Neuron (in vitro differentiated cells): Measurements from ENCODE around the gene ADCY1.

Source experiments
- H2AFZ ChIP-seq: one replicate; pipeline ENCODE4 v1.6.1; 2013; ENCODE audit warnings: low read depth, mild to moderate bottlenecking, inconsistent platforms, low read length, moderate library complexity
- H3K27me3 ChIP-seq: one replicate; pipeline ENCODE4 v1.6.1; 2013; ENCODE audit warnings: low read length; ENCODE audit not compliant: insufficient read depth
- H3K36me3 ChIP-seq: one replicate; pipeline ENCODE4 v1.6.1; 2013; ENCODE audit warnings: low read length; ENCODE audit not compliant: insufficient read depth
- H3K4me1 ChIP-seq: one replicate; pipeline ENCODE4 v1.6.1; 2013; ENCODE audit warnings: low read length; ENCODE audit not compliant: insufficient read depth
- H3K4me3 ChIP-seq: 2 replicates; pipeline ENCODE4 v1.5.1; 2013; ENCODE audit warnings: mild to moderate bottlenecking, low read length, moderate library complexity
- H3K9me3 ChIP-seq: one replicate; pipeline ENCODE4 v1.6.1; 2013; ENCODE audit warnings: low read length

Gene ADCY1

DNA sequence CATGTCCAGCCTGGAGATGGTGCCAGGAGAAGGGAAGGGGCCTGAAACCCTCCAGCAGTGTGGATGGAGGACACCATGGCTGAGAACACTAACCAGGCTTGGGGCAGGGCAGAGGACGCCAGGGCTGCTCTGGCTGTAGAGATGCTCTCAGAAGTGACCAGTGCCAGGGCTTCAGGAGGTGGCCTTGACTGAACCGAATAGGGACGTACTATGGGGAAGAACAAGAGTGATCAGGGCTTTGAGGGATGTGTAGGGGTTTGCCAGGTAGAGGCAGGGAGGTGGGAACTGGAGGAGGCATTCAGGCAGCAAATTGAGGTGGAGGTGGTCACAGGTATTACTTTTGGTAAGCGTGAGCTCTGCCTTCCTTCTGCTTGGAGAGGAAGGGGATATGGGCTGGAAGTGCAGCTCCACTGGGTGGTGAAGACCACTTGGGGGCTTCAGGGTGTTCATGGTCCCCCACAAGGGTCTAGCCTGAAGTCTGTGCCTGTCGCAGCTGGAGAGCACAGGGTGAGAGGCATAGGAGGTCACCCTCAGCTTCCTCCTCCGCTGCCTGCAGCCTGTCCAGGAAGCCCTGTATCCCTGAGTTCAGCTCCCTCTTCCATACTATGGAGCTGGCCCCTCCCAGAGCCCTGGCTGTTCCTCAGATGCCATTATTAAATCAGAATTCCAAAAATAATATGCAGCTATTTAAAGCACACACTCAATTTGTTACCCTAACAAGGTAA lies 27.8 kb downstream of the ADCY1 start:
- Histone ChIP-seq H3K27me3 (no peaks in the 10 kb centered on the region), H3K4me3 (no peak overlapping the region), H2AFZ (no peak overlapping the region), H3K4me1 (peaks cover 7% of the 10 kb centered on the region), H3K36me3 (no peaks in the 10 kb centered on the region), H3K9me3 (no peaks in the 10 kb centered on the region)

DNA sequence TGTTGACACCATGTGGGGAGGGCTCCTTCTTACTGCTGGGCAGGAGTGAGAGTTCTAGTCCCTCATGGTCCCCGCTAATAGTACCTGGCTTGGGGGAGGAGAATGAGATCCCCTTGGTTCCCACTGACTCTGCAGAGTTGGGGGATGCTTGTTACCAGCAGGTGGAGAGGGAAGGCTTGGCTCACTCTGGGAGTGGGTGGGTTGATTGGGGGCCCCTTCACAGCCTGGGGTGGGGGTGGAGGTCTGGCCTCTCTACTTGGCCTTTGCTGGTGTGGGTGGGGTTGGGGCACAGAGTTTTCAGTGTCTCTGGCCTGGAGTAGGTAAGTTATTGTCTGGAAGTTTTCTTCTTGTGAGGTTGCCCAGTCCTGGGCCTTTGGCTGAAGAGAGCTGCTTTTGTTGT lies 31.9 kb downstream of the ADCY1 start:
- no peak overlapping the region for H2AFZ ChIP-seq
- peaks cover 5% of the 10 kb centered on the region for H3K9me3 ChIP-seq
- no peaks in the 10 kb centered on the region for H3K27me3 ChIP-seq
- no peaks in the 10 kb centered on the region for H3K4me1 ChIP-seq
- H3K4me3 ChIP-seq, result no peak overlapping the region
- H3K36me3 ChIP-seq, result no peaks in the 10 kb centered on the region

DNA sequence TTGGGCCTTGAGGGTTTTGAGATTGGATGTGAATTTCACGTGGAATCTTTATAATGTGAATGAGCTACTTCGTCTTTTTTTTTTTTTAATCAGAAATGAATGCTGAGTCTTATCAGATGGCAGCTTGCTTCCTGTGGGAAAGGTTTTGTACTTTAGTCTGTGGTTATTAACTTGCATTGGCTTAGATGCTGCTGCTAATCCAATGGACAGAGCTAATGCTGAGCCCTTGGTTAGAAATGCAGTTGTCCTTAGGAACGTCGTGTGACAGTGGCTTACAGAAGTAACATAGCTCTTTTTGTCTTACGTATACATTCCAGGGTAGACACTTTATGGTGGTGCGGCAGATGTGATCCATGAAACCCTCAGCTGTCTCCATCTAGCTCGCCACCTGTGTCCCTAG lies 32.8 kb downstream of the ADCY1 start:
- H3K27me3 ChIP-seq, result no peaks in the 10 kb centered on the region
- H3K9me3 ChIP-seq, result peaks cover 9% of the 10 kb centered on the region

DNA sequence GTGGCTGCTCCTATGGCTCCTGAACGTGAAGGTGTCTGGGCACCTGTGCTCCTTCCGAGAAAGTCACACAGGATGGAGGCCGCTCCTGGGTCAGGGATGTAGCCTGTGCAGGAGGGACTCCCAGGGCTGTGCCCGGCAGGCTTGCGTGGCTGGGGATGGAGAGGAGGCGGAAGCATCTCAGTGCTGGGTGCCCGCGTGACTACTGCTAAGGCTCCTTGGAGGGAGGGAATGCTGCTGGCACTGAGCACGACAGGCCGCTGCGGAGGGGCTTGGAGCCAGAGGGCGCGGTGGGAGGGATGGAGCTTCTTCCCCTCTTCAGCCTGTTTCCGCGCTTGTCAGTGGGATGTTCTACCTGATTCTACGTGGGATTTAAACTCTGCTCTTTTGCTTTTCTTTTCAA lies 35.0 kb downstream of the ADCY1 start:
- Histone ChIP-seq H3K27me3 (no peaks in the 10 kb centered on the region), H3K9me3 (peaks cover 17% of the 10 kb centered on the region), H3K36me3 (no peaks in the 10 kb centered on the region), H2AFZ (no peak overlapping the region), H3K4me1 (no peaks in the 10 kb centered on the region), H3K4me3 (no peak overlapping the region)

More for the DNA sequence above, 32.8 kb downstream of the ADCY1 start:
- no peaks in the 10 kb centered on the region for H3K36me3 ChIP-seq
- no peaks in the 10 kb centered on the region for H3K4me1 ChIP-seq
- H3K4me3 ChIP-seq, result no peak overlapping the region
- no peak overlapping the region for H2AFZ ChIP-seq

DNA sequence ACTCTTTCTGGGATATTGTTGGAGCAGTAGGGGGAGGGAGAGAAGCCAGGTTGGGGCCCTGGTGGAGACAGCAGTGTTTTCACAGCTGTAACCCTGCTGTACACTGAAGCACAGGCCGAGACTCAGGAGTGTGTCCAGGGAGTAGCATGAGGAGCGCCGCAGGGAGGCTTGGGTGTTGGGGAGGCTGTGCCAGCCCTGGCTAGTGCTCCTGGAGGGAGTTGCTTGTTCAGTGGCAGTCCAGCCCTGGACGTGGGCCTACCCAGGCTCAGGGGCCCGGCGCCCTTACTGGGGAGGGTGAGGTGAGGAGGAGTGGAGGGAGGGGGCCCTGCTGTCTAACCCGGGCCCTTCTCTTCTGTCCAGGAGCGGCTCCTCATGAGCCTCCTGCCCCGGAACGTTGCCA lies 35.9 kb downstream of the ADCY1 start:
- H3K36me3 ChIP-seq, result no peaks in the 10 kb centered on the region
- H3K9me3 ChIP-seq, result peaks cover 17% of the 10 kb centered on the region
- H3K4me3 ChIP-seq, result no peak overlapping the region

DNA sequence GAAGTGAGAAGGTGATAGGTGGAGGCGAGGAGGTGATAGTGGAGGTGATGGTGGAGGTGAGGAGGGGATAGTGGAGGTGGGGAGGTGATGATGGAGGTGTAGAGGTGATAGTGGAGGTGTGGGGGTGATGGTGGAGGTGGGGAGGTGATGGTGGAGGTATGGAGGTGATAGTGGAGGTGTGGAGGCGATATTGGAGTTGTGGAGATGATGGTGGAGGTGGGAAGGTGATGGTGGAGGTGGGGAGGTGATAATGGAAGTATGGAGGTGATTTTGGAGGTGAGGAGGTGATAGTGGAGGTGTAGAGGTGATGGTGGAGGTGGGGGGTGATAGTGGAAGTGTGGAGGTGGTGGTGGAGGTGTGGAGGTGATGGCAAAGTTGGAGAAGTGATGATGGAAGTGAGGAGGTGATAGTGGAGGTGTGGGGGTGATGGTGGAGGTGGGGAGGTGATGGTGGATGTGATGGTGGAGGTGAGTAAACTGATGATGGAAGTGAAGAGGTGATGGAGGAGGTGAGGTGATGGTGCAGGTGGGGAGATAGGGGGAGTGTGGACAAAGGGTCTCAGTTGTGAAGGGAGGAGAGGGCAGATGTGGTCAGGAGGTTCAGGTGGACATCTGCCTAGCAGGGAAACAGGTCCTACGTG lies 36.6 kb downstream of the ADCY1 start:
- no peak overlapping the region for H3K4me3 ChIP-seq
- no peak overlapping the region for H2AFZ ChIP-seq
- no peaks in the 10 kb centered on the region for H3K27me3 ChIP-seq
- no peaks in the 10 kb centered on the region for H3K36me3 ChIP-seq
- no peaks in the 10 kb centered on the region for H3K4me1 ChIP-seq
- H3K9me3 ChIP-seq, result peaks cover 17% of the 10 kb centered on the region

More for the DNA sequence above, 35.9 kb downstream of the ADCY1 start:
- H2AFZ ChIP-seq, result no peak overlapping the region
- H3K27me3 ChIP-seq, result no peaks in the 10 kb centered on the region
- no peaks in the 10 kb centered on the region for H3K4me1 ChIP-seq

DNA sequence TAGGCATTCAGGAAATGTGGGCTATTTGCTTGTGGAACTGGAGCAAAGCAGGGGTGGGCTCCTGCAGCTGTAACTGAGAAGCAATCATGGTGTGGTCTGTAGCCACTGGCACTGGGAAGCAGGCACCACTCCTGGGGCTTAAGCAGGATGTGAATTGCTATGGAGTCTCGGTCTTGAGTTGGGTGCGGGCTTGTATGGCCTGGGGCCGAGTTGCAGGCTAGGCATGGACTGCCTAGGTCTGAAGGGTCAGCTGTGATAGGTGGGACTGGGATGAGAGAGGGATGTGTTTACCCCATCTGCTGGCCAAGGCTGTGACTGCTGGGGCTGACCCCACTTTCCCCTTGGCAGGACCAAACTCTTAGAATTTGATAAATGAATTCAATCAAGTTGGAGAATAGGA lies 43.0 kb downstream of the ADCY1 start:
- no peaks in the 10 kb centered on the region for H3K4me1 ChIP-seq
- peaks cover 13% of the 10 kb centered on the region for H3K9me3 ChIP-seq
- H3K27me3 ChIP-seq, result no peaks in the 10 kb centered on the region
- no peaks in the 10 kb centered on the region for H3K36me3 ChIP-seq
- H3K4me3 ChIP-seq, result no peak overlapping the region
- H2AFZ ChIP-seq, result no peak overlapping the region

DNA sequence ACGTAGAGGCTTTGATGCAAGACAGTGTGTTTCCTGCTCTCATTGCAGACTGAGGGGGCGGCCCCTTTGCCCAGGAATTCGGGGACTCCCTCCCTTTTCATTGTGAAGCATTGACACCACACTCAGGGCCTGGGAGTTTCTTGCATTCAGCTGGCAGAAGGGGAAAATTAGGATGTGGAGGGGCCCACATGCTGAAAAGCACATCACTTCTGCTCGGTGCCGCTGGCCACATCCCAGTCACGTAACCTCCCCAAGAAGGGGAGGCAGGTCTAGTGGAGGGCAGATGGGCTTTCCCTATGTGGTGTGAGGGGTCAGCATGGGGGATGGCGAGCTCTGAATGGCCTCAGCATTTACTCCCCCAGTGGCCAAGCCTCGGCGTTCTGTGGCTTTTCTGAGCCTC lies 47.9 kb downstream of the ADCY1 start:
- H3K9me3 ChIP-seq, result peaks cover 4% of the 10 kb centered on the region
- no peaks in the 10 kb centered on the region for H3K4me1 ChIP-seq
- no peak overlapping the region for H3K4me3 ChIP-seq
- H3K27me3 ChIP-seq, result no peaks in the 10 kb centered on the region
- no peaks in the 10 kb centered on the region for H3K36me3 ChIP-seq
- no peak overlapping the region for H2AFZ ChIP-seq

DNA sequence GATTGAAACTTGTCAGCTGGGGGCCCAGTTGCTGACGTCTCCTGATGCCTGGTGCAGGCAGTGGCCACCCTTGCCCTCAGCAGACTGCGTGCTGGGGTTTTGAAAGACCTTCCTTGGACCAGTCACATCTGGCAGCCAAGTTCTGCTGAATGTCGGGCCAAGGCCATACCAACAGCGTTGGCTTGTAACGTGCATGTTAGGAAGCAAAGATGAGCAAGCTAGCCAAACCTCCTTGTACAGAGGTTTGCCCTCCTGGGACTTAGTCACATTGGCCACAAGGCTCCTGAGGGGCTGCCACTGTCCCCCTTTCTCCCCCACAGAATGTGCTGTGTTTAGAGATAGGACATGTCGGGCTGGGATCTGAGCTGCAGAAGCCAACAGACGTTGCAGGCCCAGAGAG lies 49.0 kb downstream of the ADCY1 start:
- H3K36me3 ChIP-seq, result no peaks in the 10 kb centered on the region
- no peak overlapping the region for H3K4me3 ChIP-seq
- H2AFZ ChIP-seq, result no peak overlapping the region
- H3K27me3 ChIP-seq, result no peaks in the 10 kb centered on the region
- peaks cover 2% of the 10 kb centered on the region for H3K9me3 ChIP-seq
- H3K4me1 ChIP-seq, result no peaks in the 10 kb centered on the region

DNA sequence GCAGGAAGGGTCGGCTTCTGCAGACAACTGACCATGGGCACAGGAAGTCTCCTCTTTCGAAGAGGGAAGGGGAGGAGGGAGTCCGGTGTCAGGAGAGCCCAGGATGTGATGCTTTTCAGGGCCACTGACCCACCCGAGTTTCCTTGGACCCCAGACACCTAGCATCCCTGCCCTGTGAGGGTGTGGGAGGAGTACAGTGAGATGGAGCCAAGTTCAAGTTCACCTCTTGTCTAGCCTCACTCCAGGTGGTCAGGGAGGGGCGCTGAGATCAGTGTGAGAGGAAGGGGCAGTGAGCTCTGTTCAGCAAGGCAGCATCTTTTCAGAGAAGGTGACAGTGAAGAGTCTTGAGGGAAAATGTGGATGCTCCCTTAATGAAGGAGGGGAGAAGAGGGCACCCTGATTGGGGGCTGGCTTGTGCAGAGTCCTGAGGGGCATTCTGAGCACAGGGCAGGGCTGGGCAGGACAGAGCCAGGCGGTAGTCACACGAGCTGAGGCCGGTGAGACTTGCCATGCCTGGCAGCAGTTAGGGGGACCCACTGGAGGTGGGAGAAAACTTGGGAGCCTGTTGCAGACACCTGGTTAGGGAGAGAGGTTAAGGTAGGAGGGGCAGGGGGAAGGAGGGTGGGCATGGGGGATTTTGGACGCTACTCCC lies 49.7 kb downstream of the ADCY1 start:
- Histone ChIP-seq H3K4me3 (no peak overlapping the region), H3K4me1 (no peaks in the 10 kb centered on the region)

DNA sequence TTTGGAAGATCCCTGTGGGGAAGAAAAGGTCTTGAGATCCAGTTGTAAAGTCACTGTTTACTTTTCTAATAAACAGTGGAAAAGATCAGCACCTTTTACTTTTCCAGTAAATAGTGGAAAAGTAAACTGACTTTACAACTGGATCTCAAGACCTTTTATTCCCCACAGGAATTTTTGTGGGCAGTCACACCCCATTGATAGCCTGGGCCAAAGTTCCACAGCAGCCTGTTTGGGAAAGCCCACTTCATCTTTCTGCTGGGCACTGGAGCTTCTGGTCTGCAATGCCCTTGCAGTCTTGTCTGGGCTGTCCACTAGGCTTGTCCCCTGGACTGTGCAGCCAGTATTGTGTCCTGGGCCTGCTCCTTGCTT lies 50.2 kb downstream of the ADCY1 start:
- no peak overlapping the region for H2AFZ ChIP-seq
- no peak overlapping the region for H3K4me3 ChIP-seq
- peaks cover 2% of the 10 kb centered on the region for H3K9me3 ChIP-seq
- H3K27me3 ChIP-seq, result no peaks in the 10 kb centered on the region
- H3K4me1 ChIP-seq, result no peaks in the 10 kb centered on the region
- H3K36me3 ChIP-seq, result no peaks in the 10 kb centered on the region

More for the DNA sequence above, 49.7 kb downstream of the ADCY1 start:
- Histone ChIP-seq H3K36me3 (no peaks in the 10 kb centered on the region), H3K9me3 (peaks cover 2% of the 10 kb centered on the region), H2AFZ (no peak overlapping the region), H3K27me3 (no peaks in the 10 kb centered on the region)

DNA sequence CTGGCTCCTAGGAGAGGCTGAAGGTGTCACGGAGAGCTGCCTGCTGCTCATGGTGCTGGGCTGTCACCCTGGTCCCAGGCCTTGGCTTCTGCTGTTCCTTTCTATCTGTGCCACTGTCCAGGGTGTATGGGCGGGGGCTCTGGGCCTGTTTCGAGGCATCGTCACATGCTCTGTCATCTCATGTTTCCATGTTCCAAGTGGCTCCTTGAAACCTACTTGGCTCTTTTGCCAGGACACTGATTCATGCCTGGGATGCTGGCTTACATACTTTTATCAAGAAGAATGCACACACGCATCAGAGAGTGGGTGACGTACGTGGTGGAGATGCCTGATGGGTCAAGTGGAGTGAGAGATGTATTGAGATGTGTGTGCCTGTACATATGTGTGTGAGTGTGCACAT lies 50.9 kb downstream of the ADCY1 start:
- Histone ChIP-seq H3K4me3 (no peak overlapping the region), H3K27me3 (no peaks in the 10 kb centered on the region), H3K4me1 (no peaks in the 10 kb centered on the region), H3K9me3 (peaks cover 2% of the 10 kb centered on the region), H3K36me3 (no peaks in the 10 kb centered on the region), H2AFZ (no peak overlapping the region)

DNA sequence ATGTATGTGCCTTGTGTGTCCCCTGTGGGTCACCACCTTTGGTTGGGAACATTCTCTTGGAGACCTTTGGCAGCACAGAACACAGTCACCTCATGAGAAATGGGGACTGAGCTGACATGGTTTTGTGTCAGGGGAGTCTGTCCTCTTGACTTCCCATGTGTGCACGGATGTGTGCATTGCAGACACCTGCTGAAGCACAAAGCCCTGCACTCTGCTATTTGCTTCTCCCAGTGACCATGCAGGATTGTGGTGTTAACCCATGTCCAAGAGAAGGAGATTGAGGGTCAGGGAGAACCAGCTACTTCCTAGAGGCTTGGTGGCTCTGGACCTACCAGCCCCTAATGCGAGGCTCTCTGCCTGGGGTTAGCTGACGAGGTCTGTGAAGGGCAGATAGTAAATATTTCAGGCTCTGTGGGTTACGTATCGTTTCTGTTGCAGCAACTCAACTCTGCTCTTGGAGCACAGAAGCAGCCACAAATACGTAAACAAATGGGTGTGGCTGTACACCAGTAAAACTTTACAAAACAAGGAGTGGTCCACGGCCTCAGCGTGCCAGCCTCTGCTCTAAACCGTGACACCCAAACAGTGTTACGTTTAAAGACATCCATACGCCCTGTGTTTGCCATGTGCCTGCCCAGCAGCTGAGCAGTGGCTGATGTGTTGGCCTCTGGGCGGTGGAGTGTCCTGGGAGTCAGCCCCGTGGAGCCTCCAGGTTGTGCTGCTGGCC lies 51.7 kb downstream of the ADCY1 start:
- Histone ChIP-seq H3K4me1 (no peaks in the 10 kb centered on the region), H2AFZ (no peak overlapping the region), H3K36me3 (no peaks in the 10 kb centered on the region), H3K27me3 (no peaks in the 10 kb centered on the region), H3K9me3 (no peaks in the 10 kb centered on the region), H3K4me3 (no peak overlapping the region)
